Measurements from ENCODE around the gene AKAP13. TPM values are rescaled to one million over a fixed set of nuclear protein-coding genes. Genes with fewer than 3 reads are reported as not detected.

The AKAP13 gene
- total RNA-seq, 4 donors from 2014 or later: 128 to 460 (median 243) TPM

DNA sequence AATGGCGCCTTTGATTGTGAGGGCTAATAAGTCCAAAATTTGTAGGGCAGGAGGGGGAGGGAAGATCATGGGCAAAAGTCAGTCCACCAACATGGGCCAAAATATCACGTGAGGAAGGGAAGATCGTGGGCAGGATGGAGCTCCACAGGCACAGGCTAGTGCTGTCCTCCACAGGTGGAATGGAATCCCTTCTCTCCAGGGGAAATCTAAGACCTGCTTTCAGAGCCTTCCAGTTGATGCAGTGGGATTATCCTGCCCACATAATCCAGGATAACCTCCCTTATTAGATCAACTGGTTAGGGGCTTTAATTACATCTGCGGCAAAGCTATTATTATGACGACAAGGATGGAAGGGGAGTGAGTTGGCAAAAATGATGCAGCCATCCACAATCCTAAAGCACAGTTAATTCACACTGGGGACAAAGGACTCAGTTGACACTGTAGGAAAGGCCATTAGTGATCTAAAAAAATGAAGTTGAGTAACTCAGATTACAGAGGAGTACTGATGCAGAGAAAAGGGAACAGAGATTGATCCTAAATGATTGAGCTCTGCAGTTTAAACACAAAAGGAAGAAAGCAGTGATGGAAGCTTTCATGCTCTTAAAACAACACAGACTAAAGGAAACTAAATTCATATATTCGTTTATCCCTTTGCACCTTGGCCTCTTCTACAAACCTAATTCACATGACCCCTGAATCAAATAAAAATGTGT, 159.8 kb downstream of the AKAP13 start:
- H3K27ac ChIP-seq: no peak overlapping the region
- no peak for DNase-seq
- no peaks in the 10 kb centered on the region for H3K27me3 ChIP-seq
- no peaks in the 10 kb centered on the region for H3K4me1 ChIP-seq
- TF ChIP-seq POLR2A (IDR thresholded peaks at IDR 0.05) (no peak), CTCF (IDR thresholded peaks at IDR 0.05) (no peak)
- H3K36me3 ChIP-seq: no peaks in the 10 kb centered on the region
- intact Hi-C loops (cut with DNase I; ENCODE audit: low total_unique reads): no loop called here
- no peak overlapping the region for H3K4me3 ChIP-seq
- H3K9me3 ChIP-seq: no peaks in the 10 kb centered on the region

DNA sequence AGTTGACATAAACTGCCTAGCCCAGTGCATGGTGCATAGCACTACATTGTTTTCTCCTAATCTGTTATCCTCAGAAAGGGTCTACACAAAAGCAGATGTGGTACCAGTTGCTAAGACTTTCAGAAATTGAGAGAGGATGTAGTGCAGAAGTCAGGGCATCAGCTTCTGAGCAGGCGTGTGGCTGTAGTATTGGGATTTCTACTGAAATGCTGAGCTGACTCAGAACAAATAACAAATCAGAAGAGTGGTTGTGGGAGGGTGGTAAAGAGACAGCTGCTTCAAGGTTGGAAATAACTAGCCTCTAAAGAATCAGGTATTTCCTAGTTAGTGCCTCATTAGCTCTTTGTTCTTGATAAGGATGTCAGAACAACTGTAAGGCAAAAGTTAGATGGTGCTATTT, 161.3 kb downstream of the AKAP13 start:
- no peak overlapping the region for H3K27ac ChIP-seq
- H3K27me3 ChIP-seq: no peaks in the 10 kb centered on the region
- H3K9me3 ChIP-seq: no peaks in the 10 kb centered on the region
- no peaks in the 10 kb centered on the region for H3K36me3 ChIP-seq
- no peaks in the 10 kb centered on the region for H3K4me1 ChIP-seq
- H3K4me3 ChIP-seq: no peak overlapping the region
- no peak for DNase-seq
- TF ChIP-seq CTCF (IDR thresholded peaks at IDR 0.05) (no peak), POLR2A (IDR thresholded peaks at IDR 0.05) (no peak)
- intact Hi-C loops (cut with DNase I; ENCODE audit: low total_unique reads): no loop called here

GRCh38 chr15:85542488-85542887, 162.1 kb downstream of the AKAP13 start:
- Histone ChIP-seq H3K27me3 (no peaks in the 10 kb centered on the region), H3K36me3 (no peaks in the 10 kb centered on the region), H3K9me3 (no peaks in the 10 kb centered on the region), H3K4me1 (no peaks in the 10 kb centered on the region), H3K27ac (peak overlapping the region in 1 of 2 donors; percentile 4), H3K4me3 (no peak overlapping the region)
- DNase-seq: no peak
- TF ChIP-seq POLR2A (IDR thresholded peaks at IDR 0.05): no peak
- intact Hi-C loops (cut with DNase I; ENCODE audit: low total_unique reads): no loop called here

GRCh38 chr15:85542895-85543331, 162.5 kb downstream of the AKAP13 start:
- intact Hi-C loops (cut with DNase I; ENCODE audit: low total_unique reads): no loop called here
- Histone ChIP-seq H3K27ac (peak overlapping the region in 1 of 2 donors; percentile 4), H3K4me1 (no peaks in the 10 kb centered on the region), H3K9me3 (no peaks in the 10 kb centered on the region), H3K4me3 (no peak overlapping the region), H3K36me3 (no peaks in the 10 kb centered on the region), H3K27me3 (no peaks in the 10 kb centered on the region)
- no peak for DNase-seq
- no peak for TF ChIP-seq POLR2A (IDR thresholded peaks at IDR 0.05)
- no peak for TF ChIP-seq CTCF (IDR thresholded peaks at IDR 0.05)

- peak in 1 of 2 donors; percentile 41 for DNase-seq
- no peaks in the 10 kb centered on the region for H3K27me3 ChIP-seq
- intact Hi-C loops (cut with DNase I; ENCODE audit: low total_unique reads): no loop called here
- H3K4me3 ChIP-seq: no peak overlapping the region
- no peak overlapping the region for H3K27ac ChIP-seq
- no peaks in the 10 kb centered on the region for H3K9me3 ChIP-seq
- TF ChIP-seq CTCF (IDR thresholded peaks at IDR 0.05) (peak in 1 of 4 experiments; percentile 9), POLR2A (IDR thresholded peaks at IDR 0.05) (no peak)
- no peaks in the 10 kb centered on the region for H3K4me1 ChIP-seq
- no peaks in the 10 kb centered on the region for H3K36me3 ChIP-seq
Observed at GRCh38 chr15:85543741-85544155, 163.3 kb downstream of the AKAP13 start.

All from uterus (tissue), 4 donors.